COR-L47 (cell line): ENCODE results near the gene ACTN1.
A peak's percentile ranks its signal among the peaks of the same experiment; 100 is the strongest.
"Not testable (repeated sequence)": the region's sequence is repeated elsewhere in the genome, so short reads cannot be mapped to it uniquely, and the experiment has no call there.

Experiments used
- DNase-seq: peaks from one replicate; lab custom pipeline; 2025; lab: John Stamatoyannopoulos, UW

ACTN1 gene

GRCh38 chr14:68986926-68987652 lies 8.0 kb upstream of the ACTN1 start:
- DNase-seq, result no peak

GRCh38 chr14:68986225-68986624 lies 7.1 kb upstream of the ACTN1 start:
- DNase-seq, result no peak

GRCh38 chr14:68984686-68985085 lies 5.6 kb upstream of the ACTN1 start:
- no peak for DNase-seq

- no peak for DNase-seq
Observed at GRCh38 chr14:68983191-68983590, 4.1 kb upstream of the ACTN1 start.

GRCh38 chr14:68982581-68982980 lies 3.5 kb upstream of the ACTN1 start:
- no peak for DNase-seq

- DNase-seq, result no peak
Observed at GRCh38 chr14:68981539-68981976, 2.5 kb upstream of the ACTN1 start.

GRCh38 chr14:68981139-68981538 lies 2.0 kb upstream of the ACTN1 start:
- no peak for DNase-seq

GRCh38 chr14:68979722-68980451 lies 785 bp upstream of the ACTN1 start:
- peak; percentile 35 for DNase-seq

- peak; percentile 21 for DNase-seq
Observed at GRCh38 chr14:68978172-68978911, 760 bp downstream of the ACTN1 start.

GRCh38 chr14:68977718-68978171 lies 1.4 kb downstream of the ACTN1 start:
- no peak for DNase-seq

- no peak for DNase-seq
Observed at GRCh38 chr14:68977180-68977717, 1.9 kb downstream of the ACTN1 start.

GRCh38 chr14:68976160-68977067 lies 2.7 kb downstream of the ACTN1 start:
- no peak for DNase-seq

GRCh38 chr14:68975667-68976066 lies 3.4 kb downstream of the ACTN1 start:
- DNase-seq, result no peak

- DNase-seq, result no peak
Observed at GRCh38 chr14:68974759-68975347, 4.2 kb downstream of the ACTN1 start.

- no peak for DNase-seq
Observed at GRCh38 chr14:68973639-68974038, 5.5 kb downstream of the ACTN1 start.

GRCh38 chr14:68973219-68973565 lies 5.9 kb downstream of the ACTN1 start:
- DNase-seq, result not testable (repeated sequence)

- no peak for DNase-seq
Observed at GRCh38 chr14:68972507-68973218, 6.4 kb downstream of the ACTN1 start.

GRCh38 chr14:68971411-68972035 lies 7.6 kb downstream of the ACTN1 start:
- no peak for DNase-seq

GRCh38 chr14:68970736-68971135 lies 8.4 kb downstream of the ACTN1 start:
- DNase-seq, result no peak

GRCh38 chr14:68970038-68970612 lies 9.0 kb downstream of the ACTN1 start:
- DNase-seq, result no peak
